Activated B cell treated with CpG ODN at 0.5 μM for 24 hours (primary cell): ENCODE data around the gene TM4SF4. TPM values are rescaled to one million over a fixed set of nuclear protein-coding genes. Genes with fewer than 3 reads are reported as not detected.

ENCODE experiments used
- ATAC-seq: fragments of 200-7000 bp; cut with Tn5 transposase; one replicate; pipeline ENCODE4 v1.10.0; 2021; ENCODE audit warnings: low read depth, mild to moderate bottlenecking, moderate library complexity
- CTCF ChIA-PET: fragments of 350-600 bp; sonication (Branson Sonifier 250); formaldehyde crosslinking; loops from one replicate; lab custom pipeline; 2021; ENCODE audit warnings: antibody characterized with exemption; lab: Charles Lee
- POLR2A ChIA-PET: fragments of 350-600 bp; sonication (Branson Sonifier 250); formaldehyde crosslinking; loops from one replicate; lab custom pipeline; 2021; ENCODE audit warnings: antibody characterized with exemption; lab: Charles Lee
- DNase-seq: peaks from one replicate; pipeline ENCODE4 v3.0.0; 2022
- H3K27ac Mint-ChIP-seq: one replicate; pipeline ENCODE4 v1.8.0; 2020; ENCODE audit warnings: mixed read lengths
- H3K27me3 Mint-ChIP-seq: one replicate; pipeline ENCODE4 v1.8.0; 2021; ENCODE audit warnings: mixed read lengths
- H3K36me3 Mint-ChIP-seq: one replicate; pipeline ENCODE4 v1.8.0; 2021; ENCODE audit warnings: low read depth, mixed read lengths
- H3K4me1 Mint-ChIP-seq: one replicate; pipeline ENCODE4 v1.8.0; 2021; ENCODE audit warnings: mixed read lengths
- H3K4me3 Mint-ChIP-seq: one replicate; pipeline ENCODE4 v1.8.0; 2020; ENCODE audit warnings: mild to moderate bottlenecking, mixed read lengths
- H3K9me3 Mint-ChIP-seq: one replicate; pipeline ENCODE4 v1.8.0; 2020; ENCODE audit warnings: mixed read lengths
- CTCF ChIP-seq: fragments of 200-600 bp; IDR thresholded peaks from one replicate; pipeline ENCODE4 v1.8.0; 2022; ENCODE audit warnings: antibody characterized with exemption, mild to moderate bottlenecking
- intact Hi-C: fragments of 100-400 bp; cut with micrococcal nuclease; formaldehyde crosslinking; loops from one replicate; pipeline ENCODE4 v1.15.1; 2024
- total RNA-seq: library from RNA; stranded (reverse); gene quantifications from 2 replicates; pipeline ENCODE4 v1.2.3, GENCODE V29; 2022

Gene TM4SF4
- total RNA-seq, 1 donor from 2014 or later = not detected

- Mint-ChIP-seq H3K4me1 (peaks cover 8% of the 10 kb centered on the region), H3K4me3 (no peak overlapping the region), H3K27ac (no peak overlapping the region), H3K27me3 (peaks cover 3% of the 10 kb centered on the region), H3K9me3 (peaks cover 5% of the 10 kb centered on the region), H3K36me3 (no peaks in the 10 kb centered on the region)
- ChIA-PET CTCF (no interaction called here), POLR2A (no interaction called here)
- intact Hi-C loops = no loop called here
- DNase-seq = no peak
- no peak for ATAC-seq
- TF ChIP-seq CTCF = no peak
Measured at GRCh38 chr3:149448331-149448831, 26.1 kb upstream of the TM4SF4 start.

- Mint-ChIP-seq H3K9me3 (peaks cover 5% of the 10 kb centered on the region), H3K27ac (no peak overlapping the region), H3K4me3 (no peak overlapping the region), H3K27me3 (peaks cover 6% of the 10 kb centered on the region), H3K4me1 (peaks cover 8% of the 10 kb centered on the region), H3K36me3 (no peaks in the 10 kb centered on the region)
- POLR2A ChIA-PET = no interaction called here
- CTCF ChIA-PET = no interaction called here
- TF ChIP-seq CTCF = no peak
- intact Hi-C loops = no loop called here
- no peak for ATAC-seq
- no peak for DNase-seq
Measured at GRCh38 chr3:149449182-149449581, 25.3 kb upstream of the TM4SF4 start.

- H3K27me3 Mint-ChIP-seq = peaks cover 7% of the 10 kb centered on the region
- no peak overlapping the region for H3K4me3 Mint-ChIP-seq
- ChIA-PET POLR2A (no interaction called here), CTCF (no interaction called here)
- DNase-seq = no peak
- intact Hi-C loops = no loop called here
- H3K27ac Mint-ChIP-seq = no peak overlapping the region
- peaks cover 5% of the 10 kb centered on the region for H3K9me3 Mint-ChIP-seq
- peaks cover 8% of the 10 kb centered on the region for H3K4me1 Mint-ChIP-seq
- no peak for ATAC-seq
- no peaks in the 10 kb centered on the region for H3K36me3 Mint-ChIP-seq
- no peak for TF ChIP-seq CTCF
Measured at GRCh38 chr3:149449799-149450198, 24.7 kb upstream of the TM4SF4 start.

- Mint-ChIP-seq H3K9me3 (peaks cover 5% of the 10 kb centered on the region), H3K27me3 (peaks cover 10% of the 10 kb centered on the region), H3K4me3 (no peak overlapping the region), H3K27ac (no peak overlapping the region), H3K36me3 (no peaks in the 10 kb centered on the region), H3K4me1 (peaks cover 8% of the 10 kb centered on the region)
- ChIA-PET CTCF (no interaction called here), POLR2A (no interaction called here)
- TF ChIP-seq CTCF = no peak
- ATAC-seq = no peak
- no peak for DNase-seq
- intact Hi-C loops = no loop called here
Measured at GRCh38 chr3:149450281-149450680, 24.2 kb upstream of the TM4SF4 start.

GRCh38 chr3:149452036-149452435 lies 22.5 kb upstream of the TM4SF4 start:
- no peak for DNase-seq
- intact Hi-C loops = no loop called here
- Mint-ChIP-seq H3K4me1 (peaks cover 8% of the 10 kb centered on the region), H3K27me3 (peaks cover 18% of the 10 kb centered on the region), H3K27ac (no peak overlapping the region), H3K9me3 (peaks cover 5% of the 10 kb centered on the region), H3K4me3 (no peak overlapping the region), H3K36me3 (no peaks in the 10 kb centered on the region)
- ChIA-PET CTCF (no interaction called here), POLR2A (no interaction called here)
- no peak for TF ChIP-seq CTCF
- no peak for ATAC-seq
